ENCODE data around the gene FERMT3.
A peak's percentile ranks its signal among the peaks of the same experiment; 100 is the strongest.

GRCh38 chr11:64249563-64250414 is 43.3 kb downstream of the FERMT3 start:
- TF ChIP-seq GATA2 (IDR thresholded peaks at IDR 0.05; ENCODE audit: low read depth, low read length): peak; percentile 36; the same call in 1 of the 2 replicates
- TF ChIP-seq GATA3 (IDR thresholded peaks at IDR 0.05; ENCODE audit: low read depth, low read length): no peak

Data from SH-SY5Y (cell line).